Measurements from ENCODE around the gene IGF1R. TPM values are rescaled to one million over a fixed set of nuclear protein-coding genes. Genes with fewer than 3 reads are reported as not detected.
A peak's percentile ranks its signal among the peaks of the same experiment; 100 is the strongest.

IGF1R gene
- total RNA-seq, 2 donors from 2014 or later: 32.1 to 64.1 TPM

- H3K27ac ChIP-seq: peak overlapping the region; percentile 85 to 90
- peaks cover 0 to 89% of the 10 kb centered on the region in 2 donors for H3K4me1 ChIP-seq
Observed at GRCh38 chr15:98724048-98724447, 75.7 kb downstream of the IGF1R start.

DNA sequence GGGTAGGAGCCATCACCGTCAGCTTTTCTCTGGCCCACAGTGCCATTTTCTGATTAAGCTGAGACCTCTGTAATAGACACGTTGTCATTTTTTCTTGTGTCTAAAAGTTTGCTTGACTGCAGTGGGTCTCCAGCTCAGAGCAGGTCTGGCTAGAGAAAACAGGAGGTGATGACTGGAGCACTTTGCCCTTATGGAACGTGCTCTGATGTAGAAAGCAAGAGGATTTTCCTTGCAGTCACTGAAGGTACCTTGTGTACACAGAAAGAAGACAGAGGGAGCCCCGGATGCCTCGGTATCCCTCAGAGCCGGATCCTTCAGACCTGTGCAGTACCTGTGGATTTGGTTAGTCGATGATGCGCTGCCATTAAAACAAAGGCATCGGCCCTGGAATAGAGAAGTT, 76.2 kb downstream of the IGF1R start:
- Histone ChIP-seq H3K27ac (peak overlapping the region; percentile 85 to 90), H3K27me3 (no peaks in the 10 kb centered on the region), H3K4me3 (no peak overlapping the region), H3K9me3 (no peaks in the 10 kb centered on the region), H3K4me1 (peaks cover 0 to 89% of the 10 kb centered on the region in 2 donors), H3K36me3 (no peaks in the 10 kb centered on the region)
- no peak for DNase-seq (ENCODE audit: low spot score)
- TF ChIP-seq, protein P1, sequence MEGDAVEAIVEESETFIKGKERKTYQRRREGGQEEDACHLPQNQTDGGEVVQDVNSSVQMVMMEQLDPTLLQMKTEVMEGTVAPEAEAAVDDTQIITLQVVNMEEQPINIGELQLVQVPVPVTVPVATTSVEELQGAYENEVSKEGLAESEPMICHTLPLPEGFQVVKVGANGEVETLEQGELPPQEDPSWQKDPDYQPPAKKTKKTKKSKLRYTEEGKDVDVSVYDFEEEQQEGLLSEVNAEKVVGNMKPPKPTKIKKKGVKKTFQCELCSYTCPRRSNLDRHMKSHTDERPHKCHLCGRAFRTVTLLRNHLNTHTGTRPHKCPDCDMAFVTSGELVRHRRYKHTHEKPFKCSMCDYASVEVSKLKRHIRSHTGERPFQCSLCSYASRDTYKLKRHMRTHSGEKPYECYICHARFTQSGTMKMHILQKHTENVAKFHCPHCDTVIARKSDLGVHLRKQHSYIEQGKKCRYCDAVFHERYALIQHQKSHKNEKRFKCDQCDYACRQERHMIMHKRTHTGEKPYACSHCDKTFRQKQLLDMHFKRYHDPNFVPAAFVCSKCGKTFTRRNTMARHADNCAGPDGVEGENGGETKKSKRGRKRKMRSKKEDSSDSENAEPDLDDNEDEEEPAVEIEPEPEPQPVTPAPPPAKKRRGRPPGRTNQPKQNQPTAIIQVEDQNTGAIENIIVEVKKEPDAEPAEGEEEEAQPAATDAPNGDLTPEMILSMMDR (IDR thresholded peaks at IDR 0.05): no peak

More at GRCh38 chr15:98724048-98724447, 75.7 kb downstream of the IGF1R start:
- no peak overlapping the region for H3K4me3 ChIP-seq
- no peaks in the 10 kb centered on the region for H3K9me3 ChIP-seq
- H3K27me3 ChIP-seq: no peaks in the 10 kb centered on the region
- TF ChIP-seq, protein P1 (IDR thresholded peaks at IDR 0.05): no peak
- H3K36me3 ChIP-seq: no peaks in the 10 kb centered on the region
- no peak for DNase-seq (ENCODE audit: low spot score)

- Histone ChIP-seq H3K9me3 (no peaks in the 10 kb centered on the region), H3K4me3 (no peak overlapping the region), H3K27ac (no peak overlapping the region), H3K27me3 (no peaks in the 10 kb centered on the region), H3K36me3 (no peaks in the 10 kb centered on the region), H3K4me1 (peaks cover 0 to 90% of the 10 kb centered on the region in 2 donors)
- DNase-seq (ENCODE audit: low spot score): no peak
- TF ChIP-seq, protein P1 (IDR thresholded peaks at IDR 0.05): no peak
Observed at GRCh38 chr15:98725874-98726273, 77.5 kb downstream of the IGF1R start.

- TF ChIP-seq, protein P1 (IDR thresholded peaks at IDR 0.05): no peak
- peak overlapping the region in 1 of 2 donors; percentile 12 for H3K4me3 ChIP-seq
- peaks cover 0 to 89% of the 10 kb centered on the region in 2 donors for H3K4me1 ChIP-seq
Observed at GRCh38 chr15:98727115-98728040, 79.0 kb downstream of the IGF1R start.

DNA sequence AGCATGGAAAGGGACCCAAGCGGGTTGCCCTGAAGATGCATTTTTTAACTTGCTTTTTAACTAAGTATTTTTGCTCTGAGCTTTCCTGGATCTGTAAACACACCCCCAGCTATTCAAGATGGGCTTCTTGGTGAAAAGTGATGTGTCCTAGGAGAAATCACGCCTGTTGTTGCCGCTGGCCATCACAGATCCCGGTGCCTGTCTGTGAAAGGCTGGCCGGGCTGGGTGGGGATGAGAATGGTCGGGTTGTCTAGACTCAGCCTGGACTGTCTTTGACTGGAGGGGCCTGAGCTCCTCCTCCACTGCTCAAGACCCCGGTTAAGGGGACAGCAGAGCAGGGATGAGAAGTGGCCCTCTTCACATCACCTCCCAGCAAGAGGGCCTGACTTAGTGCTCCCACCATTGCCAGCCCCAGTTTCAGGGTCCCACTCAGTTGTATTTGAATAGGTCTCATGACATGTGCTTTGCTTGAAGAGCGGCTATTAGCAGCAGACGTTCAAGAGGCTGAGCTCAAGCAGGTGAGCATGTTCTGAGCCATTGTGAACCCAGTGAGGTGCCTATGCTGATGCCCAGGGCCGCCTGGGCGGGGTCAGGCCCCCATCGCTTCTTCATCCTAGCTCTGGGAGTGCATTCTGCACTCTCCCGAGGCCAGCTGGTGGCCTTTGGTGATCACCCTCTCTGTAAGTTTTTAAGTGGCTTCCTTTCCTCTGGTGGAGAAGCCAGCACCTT, 79.9 kb downstream of the IGF1R start:
- Histone ChIP-seq H3K4me1 (peaks cover 0 to 82% of the 10 kb centered on the region in 2 donors), H3K27me3 (no peaks in the 10 kb centered on the region), H3K27ac (peak overlapping the region; percentile 89 to 96), H3K4me3 (no peak overlapping the region), H3K9me3 (no peaks in the 10 kb centered on the region), H3K36me3 (no peaks in the 10 kb centered on the region)
- DNase-seq (ENCODE audit: low spot score): no peak
- TF ChIP-seq, protein P1 (IDR thresholded peaks at IDR 0.05): no peak

More at GRCh38 chr15:98727115-98728040, 79.0 kb downstream of the IGF1R start:
- no peaks in the 10 kb centered on the region for H3K27me3 ChIP-seq
- H3K27ac ChIP-seq: peak overlapping the region; percentile 89 to 96
- no peaks in the 10 kb centered on the region for H3K36me3 ChIP-seq
- DNase-seq (ENCODE audit: low spot score): peak; percentile 96
- H3K9me3 ChIP-seq: no peaks in the 10 kb centered on the region

All from right atrium auricular region (tissue), 2 donors.